K562 (cell line): ENCODE data around the gene PRICKLE3. TPM values are rescaled to one million over a fixed set of nuclear protein-coding genes. Genes with fewer than 3 reads are reported as not detected.

Experiments used
- BRF2 ChIP-seq: IDR thresholded peaks from 3 replicates; pipeline ENCODE4 v1.6.1; 2011; ENCODE audit warnings: borderline replicate concordance, mild to moderate bottlenecking; ENCODE audit not compliant: insufficient read length, insufficient read depth
- HEY1 ChIP-seq: fragments of 250-450 bp; sonication (Bioruptor Pico); IDR thresholded peaks from 2 replicates; pipeline ENCODE4 v1.5.0; 2020; ENCODE audit warnings: mild to moderate bottlenecking, moderate library complexity, borderline replicate concordance
- MYBL2 ChIP-seq, 2 experiments: fragments of 450-650 bp in 1 of 2; sonication (generic) in 1 of 2; formaldehyde crosslinking in 1 of 2; IDR thresholded peaks; 2 replicates each; pipeline versions ENCODE4 v1.6.1 to v1.8.1; 2017 to 2022; ENCODE audit warnings: borderline replicate concordance in 1 of 2, inconsistent platforms in 1 of 2, low read depth in 1 of 2, mild to moderate bottlenecking in 1 of 2, missing genetic modification reagents in 1 of 2, moderate library complexity in 1 of 2
- POLR2H ChIP-seq: IDR thresholded peaks from 2 replicates; pipeline ENCODE4 v1.6.1; 2016; ENCODE audit warnings: missing genetic modification characterization, low read depth, mild to moderate bottlenecking, control low read depth, missing compliant biosample characterization, moderate library complexity
- TFAP4 ChIP-seq: sonication (generic); formaldehyde crosslinking; IDR thresholded peaks from 2 replicates; pipeline ENCODE4 v1.8.0; 2022; ENCODE audit warnings: missing genetic modification reagents, mild to moderate bottlenecking, moderate library complexity, borderline replicate concordance
- ZMIZ1 ChIP-seq, 2 experiments: fragments of 150-350 bp in 1 of 2; IDR thresholded peaks; 2 replicates each; pipeline ENCODE4 v1.6.1; 2012 to 2016; ENCODE audit warnings: low read depth in 2 of 2, low read length in 2 of 2, mild to moderate bottlenecking in 1 of 2, moderate library complexity in 1 of 2
- ZSCAN32 ChIP-seq: fragments of 450-650 bp; formaldehyde crosslinking; IDR thresholded peaks from 2 replicates; pipeline ENCODE4 v1.4.0; 2020; ENCODE audit warnings: mild to moderate bottlenecking, moderate library complexity
- polyA plus RNA-seq, 8 experiments: library from polyadenylated mRNA; depleted of rRNA in 4 of 8; stranded (reverse) in 5 of 8; unstranded in 3 of 8; fragments of >200 nt; fragmentation: Nextera tagmentation in 2 of 8; fragmentation: Illumina TruSeq in 1 of 8; extraction: Ambion mirVana in 2 of 8; extraction: Trizol in 1 of 8; gene quantifications; 2 replicates each; pipeline versions ENCODE4 v1.2.1 to v1.2.3, GENCODE V29; 2011 to 2014; ENCODE audit warnings: inconsistent platforms in 1 of 8, missing spikeins in 1 of 8
- total RNA-seq, 7 experiments: library from RNA; depleted of rRNA in 6 of 7; stranded (reverse); fragments of >200 nt in 6 of 7; fragmentation: Illumina TruSeq in 2 of 7; extraction: Trizol in 2 of 7; gene quantifications; 2 replicates each; pipeline versions ENCODE4 v1.2.1 to v1.2.3, GENCODE V29; 2011 to 2021; ENCODE audit warnings: low replicate concordance in 1 of 7
- TF ChIP-seq, protein P1 (sequence below): fragments of 450-650 bp; IDR thresholded peaks from 2 replicates; pipeline ENCODE4 v1.6.1; 2016; ENCODE audit warnings: low read depth

Gene PRICKLE3
- total and polyA plus RNA-seq, 9 of the 15 experiments (the other 6 are each of a cell fraction or from before 2014, with no cell fraction given) = 1.1 to 44.3 (median 14.0) TPM

- TF ChIP-seq, protein P1, sequence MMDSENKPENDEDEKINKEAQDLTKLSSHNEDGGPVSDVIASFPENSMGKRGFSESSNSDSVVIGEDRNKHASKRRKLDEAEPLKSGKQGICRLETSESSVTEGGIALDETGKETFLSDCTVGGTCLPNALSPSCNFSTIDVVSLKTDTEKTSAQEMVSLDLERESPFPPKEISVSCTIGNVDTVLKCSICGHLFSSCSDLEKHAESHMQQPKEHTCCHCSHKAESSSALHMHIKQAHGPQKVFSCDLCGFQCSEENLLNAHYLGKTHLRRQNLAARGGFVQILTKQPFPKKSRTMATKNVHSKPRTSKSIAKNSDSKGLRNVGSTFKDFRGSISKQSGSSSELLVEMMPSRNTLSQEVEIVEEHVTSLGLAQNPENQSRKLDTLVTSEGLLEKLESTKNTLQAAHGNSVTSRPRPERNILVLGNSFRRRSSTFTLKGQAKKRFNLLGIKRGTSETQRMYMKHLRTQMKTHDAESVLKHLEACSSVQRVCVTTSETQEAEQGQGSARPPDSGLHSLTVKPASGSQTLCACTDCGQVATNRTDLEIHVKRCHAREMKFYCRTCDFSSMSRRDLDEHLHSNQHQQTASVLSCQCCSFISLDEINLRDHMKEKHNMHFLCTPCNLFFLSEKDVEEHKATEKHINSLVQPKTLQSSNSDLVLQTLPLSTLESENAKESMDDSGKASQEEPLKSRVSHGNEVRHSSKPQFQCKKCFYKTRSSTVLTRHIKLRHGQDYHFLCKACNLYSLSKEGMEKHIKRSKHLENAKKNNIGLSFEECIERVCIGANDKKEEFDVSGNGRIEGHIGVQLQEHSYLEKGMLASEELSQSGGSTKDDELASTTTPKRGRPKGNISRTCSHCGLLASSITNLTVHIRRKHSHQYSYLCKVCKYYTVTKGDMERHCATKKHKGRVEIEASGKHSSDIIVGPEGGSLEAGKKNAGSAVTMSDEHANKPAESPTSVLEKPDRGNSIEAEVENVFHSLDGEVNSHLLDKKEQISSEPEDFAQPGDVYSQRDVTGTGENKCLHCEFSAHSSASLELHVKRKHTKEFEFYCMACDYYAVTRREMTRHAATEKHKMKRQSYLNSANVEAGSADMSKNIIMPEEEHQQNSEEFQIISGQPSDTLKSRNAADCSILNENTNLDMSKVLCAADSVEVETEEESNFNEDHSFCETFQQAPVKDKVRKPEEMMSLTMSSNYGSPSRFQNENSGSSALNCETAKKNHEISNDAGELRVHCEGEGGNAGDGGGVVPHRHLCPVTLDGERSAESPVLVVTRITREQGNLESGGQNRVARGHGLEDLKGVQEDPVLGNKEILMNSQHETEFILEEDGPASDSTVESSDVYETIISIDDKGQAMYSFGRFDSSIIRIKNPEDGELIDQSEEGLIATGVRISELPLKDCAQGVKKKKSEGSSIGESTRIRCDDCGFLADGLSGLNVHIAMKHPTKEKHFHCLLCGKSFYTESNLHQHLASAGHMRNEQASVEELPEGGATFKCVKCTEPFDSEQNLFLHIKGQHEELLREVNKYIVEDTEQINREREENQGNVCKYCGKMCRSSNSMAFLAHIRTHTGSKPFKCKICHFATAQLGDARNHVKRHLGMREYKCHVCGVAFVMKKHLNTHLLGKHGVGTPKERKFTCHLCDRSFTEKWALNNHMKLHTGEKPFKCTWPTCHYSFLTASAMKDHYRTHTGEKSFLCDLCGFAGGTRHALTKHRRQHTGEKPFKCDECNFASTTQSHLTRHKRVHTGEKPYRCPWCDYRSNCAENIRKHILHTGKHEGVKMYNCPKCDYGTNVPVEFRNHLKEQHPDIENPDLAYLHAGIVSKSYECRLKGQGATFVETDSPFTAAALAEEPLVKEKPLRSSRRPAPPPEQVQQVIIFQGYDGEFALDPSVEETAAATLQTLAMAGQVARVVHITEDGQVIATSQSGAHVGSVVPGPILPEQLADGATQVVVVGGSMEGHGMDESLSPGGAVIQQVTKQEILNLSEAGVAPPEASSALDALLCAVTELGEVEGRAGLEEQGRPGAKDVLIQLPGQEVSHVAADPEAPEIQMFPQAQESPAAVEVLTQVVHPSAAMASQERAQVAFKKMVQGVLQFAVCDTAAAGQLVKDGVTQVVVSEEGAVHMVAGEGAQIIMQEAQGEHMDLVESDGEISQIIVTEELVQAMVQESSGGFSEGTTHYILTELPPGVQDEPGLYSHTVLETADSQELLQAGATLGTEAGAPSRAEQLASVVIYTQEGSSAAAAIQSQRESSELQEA = no peak
- TF ChIP-seq ZSCAN32 (no peak), ZMIZ1 (IDR thresholded peaks at IDR 0.05; ENCODE audit: low read depth in 2 of 2, low read length in 2 of 2) (peak in 1 of 2 experiments; percentile 39; a peak in 1 of 4 replicates), POLR2H (tag) (peak; percentile 63; the same call in 1 of the 2 replicates), HEY1 (no peak), BRF2 (no peak), TFAP4 (peak; percentile 73; the same call in 1 of the 2 replicates), MYBL2 (IDR thresholded peaks at IDR 0.05; ENCODE audit: low read depth) (no peak), MYBL2 (CRISPR knock-in tag; IDR thresholded peaks at IDR 0.05; ENCODE audit: borderline replicate concordance) (no peak)
Observed at GRCh38 chrX:49166914-49167739, 19.0 kb downstream of the PRICKLE3 start (continued).
